Measurements from ENCODE around the gene RGS9.

GRCh38 chr17:65176646-65177409, 39.7 kb downstream of the RGS9 start:
- TF ChIP-seq CTCF (IDR thresholded peaks at IDR 0.05; ENCODE audit: insufficient read depth, low read length, poor library complexity, severe bottlenecking): no peak
- TF ChIP-seq EZH2phosphoT487 (conservative IDR thresholded peaks at IDR 0.05; ENCODE audit: low read length): no peak

Measured in SU-DHL-6 (cell line).